Anterior cingulate cortex (tissue), 58 donors: ENCODE results near the gene SETD3.
A peak's percentile ranks its signal among the peaks of the same experiment; 100 is the strongest.

Source experiments
- DNase-seq, 58 donors: peaks; one replicate each; lab custom pipeline; 2025; lab: John Stamatoyannopoulos, UW

SETD3 gene

GRCh38 chr14:99503848-99504453 is 23.3 kb upstream of the SETD3 start:
- DNase-seq, result no peak

GRCh38 chr14:99502989-99503421 is 22.3 kb upstream of the SETD3 start:
- no peak for DNase-seq

DNA sequence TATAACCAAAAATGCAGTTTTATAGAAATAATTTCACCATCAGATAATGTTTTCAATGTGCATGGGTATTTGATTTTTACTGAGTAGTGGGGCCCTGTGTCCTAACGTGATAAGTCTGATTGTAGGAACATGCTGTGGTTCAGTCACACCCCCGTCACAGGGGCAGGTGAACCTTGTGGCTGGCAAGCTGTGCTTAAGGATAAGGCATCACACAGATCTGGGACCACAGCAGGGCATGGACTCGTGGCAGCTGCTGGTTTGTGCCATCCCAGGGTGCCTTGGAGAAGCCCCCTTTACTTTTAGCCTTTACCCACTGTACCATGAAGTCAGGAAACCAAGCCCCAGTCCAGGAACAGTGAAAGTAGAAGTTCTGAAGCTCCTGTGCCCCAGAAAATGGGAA is 17.2 kb upstream of the SETD3 start:
- DNase-seq, result no peak

- no peak for DNase-seq
These were observed 16.7 kb upstream of the SETD3 start for GRCh38 chr14:99497341-99497740.

GRCh38 chr14:99484106-99484505 is 3.4 kb upstream of the SETD3 start:
- DNase-seq, result no peak

GRCh38 chr14:99481745-99482099 is 1.1 kb upstream of the SETD3 start:
- DNase-seq, result peak in 1 of 58 donors; percentile 65

- DNase-seq, result peak; percentile 91 to 100 (median 100)
These were observed 472 bp upstream of the SETD3 start, which contains the start of gene CCNK for GRCh38 chr14:99480917-99481744. CCNK (plus strand) TSS chr14:99481409; CDS start chr14:99492678, 11,269 bp downstream.

DNA sequence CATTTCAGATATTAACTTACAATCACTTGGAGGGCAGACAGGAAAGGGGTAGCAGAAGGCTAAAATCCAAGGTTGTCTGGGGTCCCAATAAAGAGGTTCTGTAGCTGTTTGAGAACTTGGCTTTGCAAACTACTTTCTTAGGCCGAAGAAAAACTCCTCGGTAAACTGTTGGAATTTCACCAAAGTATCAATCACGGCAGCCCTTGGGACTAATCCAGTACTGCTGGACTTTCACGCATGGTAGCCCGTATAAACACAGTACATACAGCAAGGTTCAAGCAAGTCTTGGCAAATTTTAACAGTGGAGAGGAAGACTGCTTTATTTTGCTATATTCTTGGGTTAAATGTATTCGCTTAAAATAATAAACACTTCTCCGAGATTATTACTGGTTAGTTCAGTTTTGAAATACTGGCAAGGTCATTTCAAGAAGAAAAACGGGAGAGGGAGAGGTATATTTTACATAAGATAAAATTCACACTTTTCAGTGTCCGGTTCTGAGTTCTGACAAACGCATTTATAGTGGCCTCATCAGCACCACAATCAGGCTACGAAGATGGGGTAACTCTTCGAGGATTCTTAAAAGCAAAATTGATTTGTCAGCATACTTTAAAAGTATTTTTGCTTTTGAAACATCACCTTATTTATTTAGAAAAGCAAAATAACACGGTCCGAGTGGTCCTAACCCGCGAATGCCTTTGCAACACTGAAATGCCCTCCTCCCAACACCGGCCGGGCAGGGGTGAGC is 1.3 kb downstream of the SETD3 start:
- no peak for DNase-seq

DNA sequence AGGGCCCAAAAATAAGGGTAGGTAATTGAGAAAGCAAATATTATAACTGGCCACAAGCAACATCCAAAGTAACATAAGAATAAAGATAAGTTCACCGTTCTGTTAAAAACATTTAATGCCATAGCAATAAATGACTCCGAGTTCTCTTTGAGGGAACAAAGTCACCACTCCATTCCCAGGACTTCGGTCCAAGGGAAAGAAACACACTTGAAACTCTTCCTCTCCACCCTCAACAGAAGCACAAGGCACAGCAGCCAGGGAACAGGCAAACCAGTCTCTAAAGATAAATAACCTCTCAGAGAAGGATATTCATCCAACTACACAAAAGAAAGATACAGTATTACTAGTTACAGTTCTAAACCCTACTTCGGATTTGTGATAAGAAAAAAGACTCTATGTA is 2.5 kb downstream of the SETD3 start:
- no peak for DNase-seq

- no peak for DNase-seq
These were observed 3.8 kb downstream of the SETD3 start for GRCh38 chr14:99476864-99477263.

DNA sequence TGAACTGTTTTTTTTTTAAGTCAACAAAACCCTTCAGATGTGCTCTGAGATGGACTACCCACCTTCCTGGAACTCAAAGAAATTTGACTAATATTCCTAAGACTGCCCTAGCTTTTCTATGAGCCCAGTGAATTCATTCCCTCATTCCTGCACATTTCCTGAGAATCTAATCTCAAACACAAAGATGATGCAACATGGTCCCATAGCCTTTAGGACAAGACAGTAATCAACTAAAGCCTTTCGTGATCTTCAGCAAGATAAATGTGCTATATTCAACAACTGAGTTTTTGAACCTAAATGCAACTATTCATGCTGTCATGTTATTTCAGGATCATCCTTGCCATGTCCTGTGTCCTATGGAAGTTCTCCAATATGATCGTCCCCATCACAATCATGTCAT is 5.0 kb downstream of the SETD3 start:
- DNase-seq, result no peak

DNA sequence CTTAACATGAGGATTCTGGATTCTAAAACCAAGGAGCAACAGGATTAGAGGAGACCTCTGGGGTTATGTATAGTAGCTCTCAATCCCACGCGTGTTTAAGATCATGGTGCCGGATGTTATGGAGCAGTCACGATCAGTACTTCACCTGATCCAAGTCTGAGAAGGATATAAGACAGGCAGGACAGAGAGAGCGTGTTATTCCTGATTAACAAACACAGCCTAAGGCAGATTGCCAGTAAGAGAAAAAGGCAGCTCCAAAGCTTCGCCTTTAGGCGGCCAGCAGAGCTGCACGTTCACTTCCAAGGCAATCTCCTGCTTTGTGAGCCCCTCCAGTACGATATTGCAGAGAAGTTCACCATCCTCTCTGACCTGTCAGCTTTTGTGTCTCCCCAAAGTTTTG is 5.5 kb downstream of the SETD3 start:
- DNase-seq, result no peak

DNA sequence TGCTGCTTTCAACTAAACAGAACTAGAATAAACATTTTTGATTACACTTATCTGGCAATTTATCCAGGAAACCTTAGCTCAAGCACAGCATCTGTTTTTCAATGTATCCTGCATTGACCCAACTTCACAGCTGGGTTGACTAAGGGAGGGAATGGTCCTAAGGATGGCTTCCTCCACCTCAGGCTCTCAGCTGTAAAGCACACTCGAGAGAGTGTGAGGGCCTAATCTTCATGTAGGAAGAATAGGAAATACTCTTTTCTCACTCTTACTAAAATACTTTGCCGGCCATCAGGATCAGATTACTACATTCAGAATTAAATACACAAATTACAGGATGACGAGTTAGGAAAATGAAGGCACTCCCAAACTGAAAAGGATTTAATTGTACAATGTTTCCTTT is 7.2 kb downstream of the SETD3 start:
- no peak for DNase-seq

- DNase-seq, result no peak
These were observed 7.7 kb downstream of the SETD3 start for GRCh38 chr14:99472937-99473336.

- DNase-seq, result no peak
These were observed 8.9 kb downstream of the SETD3 start for GRCh38 chr14:99471731-99472130.

- DNase-seq, result no peak
These were observed 11.6 kb downstream of the SETD3 start for GRCh38 chr14:99468836-99469592.

DNA sequence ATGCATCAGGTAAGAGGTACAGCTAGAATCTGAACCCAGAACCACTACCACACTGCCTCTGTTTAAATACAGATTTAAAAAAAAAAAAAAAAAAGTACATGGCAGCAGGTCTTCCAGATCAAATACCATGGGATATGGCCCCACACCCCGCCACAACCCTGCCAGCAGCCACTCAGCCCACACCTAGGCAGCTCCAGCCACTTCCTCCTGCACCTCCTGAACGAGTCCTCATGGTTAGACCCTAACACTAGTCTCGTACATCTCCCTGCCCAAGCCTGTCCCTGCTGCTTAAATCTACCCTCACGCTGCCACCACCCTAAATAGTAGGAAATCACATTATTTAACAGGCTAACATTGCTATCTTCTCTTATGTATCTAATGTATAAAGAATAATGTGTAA is 12.6 kb downstream of the SETD3 start:
- no peak for DNase-seq

DNA sequence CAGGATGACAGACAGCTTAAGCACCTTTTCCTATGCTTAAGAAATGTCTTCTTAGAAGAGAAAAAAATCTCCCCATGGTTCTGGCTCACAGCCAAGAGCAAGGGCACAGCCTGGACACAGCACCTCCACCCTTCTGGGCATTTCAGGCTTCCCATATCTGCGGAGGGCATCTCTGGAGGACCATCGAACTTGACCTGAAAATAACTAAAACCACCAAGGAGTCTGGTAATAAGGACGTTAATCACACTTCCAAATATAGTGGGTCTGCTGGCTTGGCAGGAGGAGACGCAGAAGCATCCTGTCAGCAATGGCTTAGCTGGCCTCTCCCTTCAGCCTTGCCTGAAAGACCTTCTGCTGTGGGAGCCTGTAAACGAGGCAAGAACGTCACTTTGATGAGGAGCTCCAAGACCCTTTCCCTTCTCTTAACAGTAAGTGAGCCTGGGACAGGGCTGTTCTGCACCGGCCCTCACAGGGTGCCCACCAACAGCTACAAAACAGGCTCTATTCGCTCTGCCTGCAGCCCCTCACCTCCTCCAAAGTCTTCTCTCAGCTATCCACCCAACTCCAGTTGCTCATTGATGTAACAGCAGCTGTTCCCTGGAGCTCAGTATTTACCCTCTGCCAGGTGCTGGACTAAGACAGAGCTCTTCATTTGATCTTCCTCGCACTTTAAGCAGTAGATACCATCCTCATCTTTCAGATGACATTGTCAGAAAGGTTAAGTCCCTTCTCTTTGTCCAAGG is 13.2 kb downstream of the SETD3 start:
- DNase-seq, result no peak

GRCh38 chr14:99466758-99467157 is 13.9 kb downstream of the SETD3 start:
- no peak for DNase-seq

DNA sequence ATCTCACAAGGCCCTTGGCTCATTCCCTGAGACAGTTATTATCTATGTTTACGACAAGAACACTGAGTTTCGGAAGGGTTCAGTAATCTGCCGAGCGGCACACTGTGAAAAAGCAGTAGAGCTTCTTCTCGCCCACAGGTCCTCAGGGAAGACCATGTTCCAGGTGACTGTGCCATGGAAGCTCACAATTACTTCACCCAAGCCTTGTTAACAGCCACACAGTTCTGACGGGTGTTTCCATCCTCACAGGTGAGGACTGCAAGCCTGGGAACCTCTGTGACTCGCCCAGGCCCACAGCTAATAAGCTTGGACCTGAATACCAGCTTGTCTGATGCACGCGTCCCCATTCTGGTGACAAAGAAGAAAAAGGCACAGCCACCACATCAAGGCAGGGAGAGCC is 15.4 kb downstream of the SETD3 start:
- DNase-seq, result no peak
